Measurements from ENCODE around the gene PPA2.

- TF ChIP-seq CTCF (IDR thresholded peaks at IDR 0.05) (no peak), POLR2AphosphoS5 (IDR thresholded peaks at IDR 0.05; ENCODE audit: insufficient read depth in 1 of 2, low read depth in 1 of 2) (no peak)
Observed at GRCh38 chr4:105345358-105345757, 128.5 kb downstream of the PPA2 start.

Data from vagina (tissue), 2 donors.